HEK293 (cell line): ENCODE data around the gene SMARCA2.

Source experiments
- CTCF ChIA-PET: fragments of 350-600 bp; formaldehyde crosslinking; extraction: SDS; loops from one replicate; lab custom pipeline; 2021; ENCODE audit warnings: antibody characterized with exemption; lab: Yijun Ruan, JAX
- POLR2A ChIA-PET: fragments of 300-600 bp; formaldehyde crosslinking; extraction: SDS; loops from one replicate; lab custom pipeline; 2020; ENCODE audit warnings: antibody characterized with exemption, inconsistent platforms; lab: Yijun Ruan, JAX
- H3K27ac ChIP-seq: fragments of 200-500 bp; sonication (Bioruptor generic); 2 replicates; pipeline ENCODE4 v1.5.1; 2014; ENCODE audit warnings: low read depth, low read length, control low read depth, inconsistent platforms; ENCODE audit errors: extremely low read depth
- H3K36me3 ChIP-seq, 2 experiments: fragments of 200-500 bp in 1 of 2; sonication (Bioruptor generic) in 1 of 2; 1 replicate in 1 of 2; 2 replicates in 1 of 2; pipeline ENCODE4 v1.5.1; 2014 to 2017; ENCODE audit warnings: inconsistent platforms in 2 of 2, low read length in 2 of 2; ENCODE audit not compliant: control insufficient read depth in 2 of 2, insufficient read depth in 1 of 2
- H3K4me1 ChIP-seq: fragments of 200-500 bp; sonication (Bioruptor generic); 2 replicates; pipeline ENCODE4 v1.5.1; 2014; ENCODE audit warnings: mild to moderate bottlenecking, low read length, inconsistent platforms; ENCODE audit not compliant: control insufficient read depth, insufficient read depth
- H3K4me3 ChIP-seq: 2 replicates; pipeline ENCODE4 v1.5.1; 2011; ENCODE audit warnings: low read depth, mild to moderate bottlenecking, control low read depth, low read length, moderate library complexity
- H3K9me3 ChIP-seq: fragments of 200-500 bp; sonication (Bioruptor generic); 2 replicates; pipeline ENCODE4 v1.5.1; 2014; ENCODE audit warnings: low read depth, low read length, inconsistent platforms; ENCODE audit not compliant: control insufficient read depth, insufficient read depth
- ELK4 ChIP-seq: IDR thresholded peaks from 2 replicates; pipeline ENCODE4 v1.6.1; 2011; ENCODE audit warnings: mild to moderate bottlenecking, low read depth, low read length, borderline replicate concordance
- RBAK ChIP-seq: fragments of 450-650 bp; formaldehyde crosslinking; IDR thresholded peaks from 2 replicates; pipeline ENCODE4 v1.5.1; 2016; ENCODE audit warnings: missing biosample characterization, missing genetic modification characterization
- SALL2 ChIP-seq: fragments of 450-650 bp; formaldehyde crosslinking; IDR thresholded peaks from 2 replicates; pipeline ENCODE4 v1.5.0; 2017; ENCODE audit warnings: missing biosample characterization, mild to moderate bottlenecking, missing genetic modification characterization, borderline replicate concordance
- ZBTB49 ChIP-seq: fragments of 450-650 bp; formaldehyde crosslinking; IDR thresholded peaks from 2 replicates; pipeline ENCODE4 v1.5.1; 2016; ENCODE audit warnings: missing biosample characterization, missing genetic modification characterization, low read depth
- ZBTB6 ChIP-seq: fragments of 450-650 bp; formaldehyde crosslinking; IDR thresholded peaks from 2 replicates; pipeline ENCODE4 v1.5.1; 2017; ENCODE audit warnings: missing biosample characterization, missing genetic modification characterization
- ZNF223 ChIP-seq: fragments of 450-650 bp; formaldehyde crosslinking; IDR thresholded peaks from 2 replicates; pipeline ENCODE4 v1.5.1; 2016; ENCODE audit warnings: missing biosample characterization, missing genetic modification characterization
- ZNF26 ChIP-seq: fragments of 450-650 bp; formaldehyde crosslinking; IDR thresholded peaks from 2 replicates; pipeline ENCODE4 v1.5.1; 2016; ENCODE audit warnings: missing biosample characterization, missing genetic modification characterization
- ZNF274 ChIP-seq, 2 experiments: fragments of 200-500 bp in 1 of 2; fragments of 450-650 bp in 1 of 2; sonication (Bioruptor generic) in 1 of 2; formaldehyde crosslinking in 1 of 2; IDR thresholded peaks; 2 replicates each; pipeline versions ENCODE4 v1.5.1 to v1.6.1; 2014 to 2016; ENCODE audit warnings: borderline replicate concordance in 1 of 2, inconsistent platforms in 1 of 2, low read length in 1 of 2, missing biosample characterization in 1 of 2, missing genetic modification characterization in 1 of 2
- ZNF416 ChIP-seq: fragments of 450-650 bp; formaldehyde crosslinking; IDR thresholded peaks from 2 replicates; pipeline ENCODE4 v1.5.1; 2016; ENCODE audit warnings: missing biosample characterization, missing genetic modification characterization
- ZNF501 ChIP-seq: fragments of 450-650 bp; formaldehyde crosslinking; IDR thresholded peaks from 2 replicates; pipeline ENCODE4 v1.5.1; 2016; ENCODE audit warnings: missing biosample characterization, missing genetic modification characterization
- ZNF518A ChIP-seq: fragments of 450-650 bp; formaldehyde crosslinking; conservative IDR thresholded peaks from 2 replicates; pipeline ENCODE4 v1.5.1; 2016; ENCODE audit warnings: low read depth, missing biosample characterization, missing genetic modification characterization
- ZNF544 ChIP-seq: fragments of 450-650 bp; formaldehyde crosslinking; IDR thresholded peaks from 2 replicates; pipeline ENCODE4 v1.5.0; 2017; ENCODE audit warnings: missing biosample characterization, missing genetic modification characterization
- ZNF549 ChIP-seq: fragments of 450-650 bp; IDR thresholded peaks from 2 replicates; pipeline ENCODE4 v1.5.1; 2018; ENCODE audit warnings: missing biosample characterization, missing genetic modification characterization, mild to moderate bottlenecking, inconsistent platforms, moderate library complexity
- ZNF623 ChIP-seq: fragments of 450-650 bp; formaldehyde crosslinking; IDR thresholded peaks from 2 replicates; pipeline ENCODE4 v1.5.1; 2016; ENCODE audit warnings: missing biosample characterization, missing genetic modification characterization
- ZNF654 ChIP-seq: fragments of 450-650 bp; formaldehyde crosslinking; IDR thresholded peaks from 2 replicates; pipeline ENCODE4 v1.5.1; 2016; ENCODE audit warnings: low read depth, missing biosample characterization, missing genetic modification characterization
- ZNF791 ChIP-seq: fragments of 450-650 bp; formaldehyde crosslinking; IDR thresholded peaks from 2 replicates; pipeline ENCODE4 v1.5.1; 2016; ENCODE audit warnings: missing biosample characterization, missing genetic modification characterization

SMARCA2 gene

GRCh38 chr9:2130941-2131340 is 115.8 kb downstream of the SMARCA2 start (continued):
- TF ChIP-seq ZNF518A (tag by site-specific recombination): no peak
- TF ChIP-seq ZNF416 (tag by site-specific recombination): no peak
- TF ChIP-seq ZBTB6 (tag by site-specific recombination): no peak
- no peak for TF ChIP-seq ZNF26 (tag by site-specific recombination)
- TF ChIP-seq ZNF274 (IDR thresholded peaks at IDR 0.05; ENCODE audit: low read length): no peak
- TF ChIP-seq ZNF274 (tag by site-specific recombination; IDR thresholded peaks at IDR 0.05; ENCODE audit: borderline replicate concordance): no peak
- TF ChIP-seq ZNF549 (tag by site-specific recombination): no peak

GRCh38 chr9:2132484-2133082 is 117.4 kb downstream of the SMARCA2 start:
- no peak overlapping the region for H3K27ac ChIP-seq
- CTCF ChIA-PET: interaction anchor here (0.5 to 2.8 kb wide), 21 partner anchors 9 to 1797 kb away, joined by 3 to 14 read pairs (median 3); no protein-coding TSS in a partner anchor
- no peaks in the 10 kb centered on the region for H3K4me1 ChIP-seq
- H3K9me3 ChIP-seq: no peaks in the 10 kb centered on the region
- peaks cover 0 to 4% of the 10 kb centered on the region in 2 experiments; a peak in 2 of 3 replicates for H3K36me3 ChIP-seq
- TF ChIP-seq SALL2: no peak
- TF ChIP-seq ZNF654 (tag by site-specific recombination): peak; percentile 44
- no peak overlapping the region for H3K4me3 ChIP-seq
- POLR2A ChIA-PET: interaction anchor here (0.6 to 1.2 kb wide), 2 partner anchors 16 to 501 kb away, joined by 3 to 4 read pairs; no protein-coding TSS in a partner anchor

- no peak overlapping the region for H3K27ac ChIP-seq
- ChIA-PET CTCF (interaction anchor here (1.0 to 1.1 kb wide), 2 partner anchors 47 to 724 kb away, joined by 3 to 4 read pairs; no protein-coding TSS in a partner anchor), POLR2A (no interaction called here)
- no peak overlapping the region for H3K4me3 ChIP-seq
- no peaks in the 10 kb centered on the region for H3K9me3 ChIP-seq
- no peak for TF ChIP-seq ZBTB49 (tag by site-specific recombination)
- TF ChIP-seq RBAK: no peak
- TF ChIP-seq ZNF544 (tag by site-specific recombination): no peak
- no peak for TF ChIP-seq ZNF791 (tag by site-specific recombination)
- TF ChIP-seq ZNF274 (IDR thresholded peaks at IDR 0.05; ENCODE audit: low read length): no peak
- TF ChIP-seq ZNF274 (tag by site-specific recombination; IDR thresholded peaks at IDR 0.05; ENCODE audit: borderline replicate concordance): no peak
- TF ChIP-seq ZNF501 (tag by site-specific recombination): no peak
- no peak for TF ChIP-seq ELK4
- TF ChIP-seq ZNF223 (tag by site-specific recombination): no peak
- no peak for TF ChIP-seq ZNF623
- peaks cover 0 to 4% of the 10 kb centered on the region in 2 experiments; a peak in 2 of 3 replicates for H3K36me3 ChIP-seq
- H3K4me1 ChIP-seq: no peaks in the 10 kb centered on the region
Observed at GRCh38 chr9:2134391-2134790, 119.2 kb downstream of the SMARCA2 start.
